GM19023 (cell line): ENCODE data around the gene SALL4.
"Not testable (repeated sequence)": the region's sequence is repeated elsewhere in the genome, so short reads cannot be mapped to it uniquely, and the experiment has no call there.

Source experiments
- ATAC-seq: cut with Tn5 transposase; IDR thresholded peaks from one replicate; pipeline ENCODE4 v1.9.1; 2021; ENCODE audit warnings: mild to moderate bottlenecking, moderate library complexity; ENCODE audit not compliant: unreplicated experiment

Gene SALL4

DNA sequence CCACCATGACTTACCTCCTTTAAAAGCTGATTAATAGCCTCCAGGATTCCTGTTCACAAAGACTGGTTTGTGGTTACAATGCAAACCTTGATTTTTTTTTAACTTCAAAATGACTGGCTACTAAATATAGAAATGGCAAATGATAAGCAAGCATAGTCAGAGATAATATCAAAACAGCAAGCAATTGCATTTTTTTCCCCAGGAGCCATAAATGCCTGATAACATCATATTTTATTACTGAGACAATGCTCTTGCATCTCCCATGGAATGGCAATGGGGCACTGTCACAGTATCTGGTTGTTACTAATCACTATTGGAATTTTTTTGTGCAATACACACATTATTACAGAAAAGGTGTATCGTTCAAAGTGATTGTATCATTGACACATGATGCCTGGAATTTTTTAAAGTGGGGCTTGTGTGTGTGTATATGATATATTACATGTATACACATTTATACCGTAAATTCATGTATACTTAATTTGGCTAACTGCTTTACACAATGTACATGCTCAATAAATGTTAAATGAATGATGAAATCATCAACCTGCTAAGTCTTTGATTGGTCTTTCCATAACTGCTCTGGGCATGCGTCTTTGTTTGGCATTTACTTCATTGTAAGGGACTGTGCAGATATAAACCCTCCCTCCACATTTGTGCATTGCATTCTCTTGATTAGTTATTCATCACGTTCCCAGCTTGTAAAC, 980 bp upstream of the SALL4 start:
- no peak for ATAC-seq

DNA sequence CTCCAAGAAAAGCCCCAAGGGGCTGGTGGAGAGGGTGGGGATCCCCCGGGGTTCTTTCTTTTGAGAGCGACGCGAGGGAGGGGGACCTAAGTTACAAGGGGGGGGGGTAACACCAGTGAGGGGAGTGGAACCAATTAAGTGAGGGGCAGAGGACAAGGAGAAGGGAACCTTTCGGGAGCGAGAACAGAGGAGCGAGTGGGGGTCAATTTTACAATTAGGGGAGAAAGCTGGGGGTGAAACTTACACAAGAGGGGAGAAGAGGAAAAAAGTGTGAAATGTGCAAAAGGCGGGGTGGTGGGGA, 548 bp downstream of the SALL4 start:
- ATAC-seq, result no peak

DNA sequence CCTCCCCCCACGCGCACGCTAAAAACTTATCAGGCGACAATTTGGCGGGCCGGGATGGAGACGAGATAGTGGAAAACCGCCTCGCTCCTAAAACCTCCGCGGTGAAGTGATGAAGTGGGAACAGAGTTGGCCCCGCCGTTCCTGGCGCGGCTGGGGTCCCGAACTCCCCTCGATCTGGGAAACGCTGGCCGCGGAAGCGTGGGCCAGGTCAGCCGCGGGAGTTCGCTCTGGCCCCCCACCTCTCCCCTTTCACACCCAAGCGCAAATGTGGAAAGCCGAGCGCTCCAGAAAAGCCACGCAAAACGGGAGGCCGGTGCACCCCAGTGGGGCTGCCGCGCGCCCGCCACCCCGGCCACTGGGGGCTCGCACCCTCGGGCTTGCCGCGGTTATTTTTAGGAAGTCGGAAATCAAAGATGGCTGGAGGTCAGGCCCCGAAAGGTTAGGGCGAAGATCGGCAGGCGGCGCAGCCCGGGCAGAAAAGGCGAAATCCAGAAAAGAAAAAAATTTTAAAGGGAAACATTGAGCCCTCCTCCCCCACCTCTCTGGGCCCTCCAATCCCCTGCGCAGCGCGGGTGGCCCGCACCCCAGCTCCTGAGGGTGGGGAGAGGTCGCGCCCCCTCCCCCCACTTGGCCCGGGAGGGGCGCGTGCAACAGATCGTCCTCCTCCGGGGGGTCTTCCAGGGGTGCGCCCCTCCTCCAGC, 1.0 kb downstream of the SALL4 start:
- no peak for ATAC-seq

DNA sequence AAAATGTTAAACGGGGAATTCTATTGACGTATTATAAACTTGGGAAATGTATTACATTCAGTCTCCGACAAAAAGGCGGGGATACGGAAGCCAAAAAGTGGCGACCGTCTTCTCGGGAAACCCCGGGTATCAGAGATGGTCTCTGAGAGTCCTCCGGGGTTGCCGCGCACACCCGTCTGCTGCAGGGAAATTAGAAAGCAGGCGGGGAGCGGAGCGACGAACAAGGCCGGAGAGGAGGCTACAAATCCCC, 1.5 kb downstream of the SALL4 start:
- ATAC-seq, result no peak

DNA sequence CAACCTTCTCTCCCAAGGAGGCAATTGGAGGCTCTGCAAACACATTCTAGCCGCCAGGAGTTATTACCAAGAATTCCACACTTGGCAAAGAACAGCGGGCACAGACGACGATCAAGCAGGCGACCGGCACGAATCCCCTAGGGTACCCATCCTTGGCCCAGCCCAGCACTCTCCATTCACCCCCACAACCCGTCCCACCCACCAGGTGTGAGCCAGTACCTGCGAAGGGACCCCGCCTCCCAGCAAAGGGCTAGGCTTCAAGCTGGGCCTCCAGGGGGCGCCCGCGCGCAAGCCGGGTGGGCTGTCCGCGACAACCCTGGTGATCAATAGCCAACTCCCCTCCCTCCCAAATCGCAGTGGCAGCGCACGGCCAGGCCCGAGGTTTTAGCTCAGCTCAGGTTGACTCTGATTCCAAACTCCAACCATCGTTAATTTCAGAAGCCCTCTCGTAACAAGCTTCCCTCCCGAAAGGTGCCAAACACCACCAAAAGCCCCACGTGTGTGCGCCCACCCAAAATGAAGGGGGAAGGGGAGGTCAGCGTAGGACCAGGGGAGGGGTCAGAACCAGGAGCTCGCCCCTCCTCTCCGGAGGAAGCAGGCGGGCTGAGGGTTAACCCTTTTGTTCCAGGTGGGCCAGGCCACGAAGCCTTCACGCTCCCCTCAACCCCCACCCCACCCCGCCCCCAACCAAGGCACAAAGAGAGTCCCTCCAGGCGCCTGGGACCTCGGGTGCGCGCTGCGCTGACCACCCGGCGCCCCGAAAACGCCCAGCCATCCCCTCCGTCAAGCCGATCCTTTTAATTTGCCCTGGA, 2.1 kb downstream of the SALL4 start:
- no peak for ATAC-seq

DNA sequence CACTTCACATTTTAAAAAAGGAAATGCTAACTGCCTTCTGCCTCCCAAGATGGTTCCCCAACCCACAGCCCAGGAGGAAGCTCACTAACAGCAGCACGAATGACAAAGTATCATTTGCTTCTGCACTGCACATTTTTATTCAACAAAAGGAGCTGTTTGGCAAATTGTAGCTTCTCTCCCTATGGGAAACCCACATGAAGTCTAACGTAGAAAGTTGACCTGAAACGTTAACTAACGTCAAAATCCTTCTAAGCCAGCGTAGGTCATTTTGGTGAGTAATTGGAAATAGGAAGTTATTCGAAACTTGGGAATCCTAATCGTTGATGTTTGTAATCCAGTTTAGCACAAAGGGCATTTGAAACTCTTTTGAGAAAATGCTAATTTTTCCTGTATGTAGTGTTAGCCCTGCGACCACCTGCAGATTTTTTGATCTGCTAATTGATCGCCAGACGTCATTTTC, 2.9 kb downstream of the SALL4 start:
- no peak for ATAC-seq

DNA sequence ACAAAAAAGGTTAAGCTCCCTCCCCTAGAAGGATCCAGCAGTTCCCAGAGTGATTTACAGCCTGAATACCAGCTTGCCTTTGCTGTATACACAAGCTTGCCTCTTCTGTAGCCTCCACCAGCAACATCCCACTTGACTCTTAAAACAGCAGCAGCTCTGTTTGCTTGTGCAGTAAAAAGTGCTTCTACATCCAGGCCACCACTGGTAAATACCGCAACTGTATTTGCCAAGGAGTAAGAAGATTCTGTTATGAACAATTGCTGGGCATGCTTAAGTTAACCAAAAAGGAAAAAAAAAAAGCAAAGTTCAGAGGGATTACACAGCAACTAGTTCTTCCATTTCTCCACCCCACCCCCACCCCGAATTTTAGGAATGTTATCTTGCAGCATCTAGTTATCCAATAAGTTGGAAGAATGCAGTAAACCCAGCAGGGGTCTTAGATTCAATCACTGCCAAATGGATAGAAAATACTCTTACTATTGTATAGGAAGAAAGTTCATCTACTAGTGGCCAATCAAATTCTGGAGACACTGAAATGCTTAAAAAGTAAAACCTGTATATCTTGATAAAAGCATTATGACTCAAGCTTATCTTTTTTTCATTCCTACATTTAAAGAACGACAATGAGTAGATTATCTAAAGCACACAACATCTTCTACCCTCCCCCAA, 4.8 kb downstream of the SALL4 start:
- no peak for ATAC-seq

DNA sequence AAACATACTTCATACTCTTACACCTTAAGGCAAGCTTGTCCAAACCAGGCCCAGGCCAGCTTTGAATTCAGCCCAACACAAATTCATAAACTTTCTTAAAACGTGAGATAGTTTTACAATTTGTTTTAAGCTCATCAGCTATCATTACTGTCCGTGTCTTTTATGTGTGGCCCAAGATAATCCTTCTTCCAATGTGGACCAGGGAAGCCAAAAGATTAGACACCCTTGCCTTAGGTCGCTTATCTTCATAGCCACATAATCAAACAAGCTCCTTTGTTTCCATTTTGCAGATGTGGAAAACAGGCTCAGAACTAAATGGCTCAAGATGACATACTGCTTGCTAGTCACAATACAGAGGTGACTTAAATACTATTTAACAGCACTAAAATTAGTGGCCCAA, 6.0 kb downstream of the SALL4 start:
- ATAC-seq, result no peak

DNA sequence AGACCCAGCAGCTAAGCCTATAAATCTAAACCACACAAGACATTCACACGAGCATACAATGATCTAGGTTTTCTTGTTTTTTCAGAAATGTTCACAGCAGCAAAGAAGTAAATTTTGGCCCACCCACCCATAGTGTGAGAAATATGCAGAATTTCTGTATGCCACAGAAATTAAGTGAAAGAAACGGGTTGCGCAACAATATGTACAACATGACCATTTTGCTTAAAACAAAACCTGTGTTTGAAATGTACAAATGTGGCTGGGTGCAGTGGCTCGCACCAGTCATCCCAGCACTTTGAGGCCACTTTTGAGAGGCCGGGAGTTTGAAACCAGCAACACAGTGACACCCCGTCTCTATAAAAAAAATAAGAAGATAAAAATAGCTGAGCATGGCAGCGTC, 9.4 kb downstream of the SALL4 start:
- no peak for ATAC-seq

DNA sequence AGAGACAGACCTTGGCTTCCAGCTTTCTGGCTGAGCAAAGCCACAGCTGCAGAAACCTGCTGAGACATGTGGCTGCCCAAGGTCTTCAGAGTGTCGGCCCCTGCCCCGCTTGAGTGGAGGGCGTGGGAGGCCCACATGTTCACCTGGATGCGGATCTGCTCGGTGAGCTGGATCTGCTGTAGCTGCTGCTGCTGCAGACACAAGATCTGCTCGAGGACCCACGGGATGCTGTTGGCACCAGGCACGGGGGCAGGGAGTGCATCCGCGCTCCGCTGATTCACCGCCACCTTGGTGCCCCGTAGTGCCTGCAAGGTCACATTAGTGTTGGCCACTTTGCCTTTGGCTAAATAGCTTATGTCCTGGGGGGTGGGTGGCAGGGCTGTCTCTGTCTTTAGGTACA, 10.7 kb downstream of the SALL4 start:
- ATAC-seq, result no peak

DNA sequence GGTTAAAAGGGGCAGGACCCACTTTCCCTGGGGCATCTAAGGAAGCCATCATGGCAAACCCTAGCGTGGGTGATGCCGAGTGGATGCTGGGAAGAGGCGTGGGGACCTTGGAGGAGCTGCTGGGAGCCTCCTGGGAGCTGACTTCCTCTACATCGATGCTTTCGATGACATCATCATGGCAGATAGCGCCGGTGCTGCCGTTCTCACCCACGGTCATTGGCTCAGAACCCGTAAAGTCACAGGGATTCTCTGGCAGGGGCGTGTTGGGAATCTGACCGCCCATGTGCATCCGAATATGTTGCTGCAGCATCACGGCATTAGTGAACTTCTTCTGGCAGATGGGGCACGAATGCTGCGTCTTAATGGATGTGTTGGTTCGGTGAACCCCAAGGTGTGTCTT, 12.1 kb downstream of the SALL4 start:
- ATAC-seq, result no peak

DNA sequence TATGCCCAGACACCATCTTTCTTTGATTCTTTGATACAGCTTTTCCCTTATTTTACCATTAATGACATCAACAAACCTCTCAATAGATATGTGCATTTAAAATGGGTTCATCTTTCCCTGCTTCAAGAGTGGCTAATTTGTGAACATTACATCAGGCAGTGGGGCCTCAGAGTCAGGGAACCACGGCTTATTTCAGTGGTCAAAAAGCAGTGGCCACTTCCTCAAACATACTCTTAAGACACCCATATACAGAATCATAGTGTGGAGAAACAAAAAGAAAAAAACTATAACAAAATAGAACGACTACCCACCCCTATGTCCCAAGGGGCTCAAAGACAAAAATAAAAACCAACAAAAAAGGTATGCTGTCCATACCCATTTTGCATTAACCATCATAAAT, 12.9 kb downstream of the SALL4 start:
- ATAC-seq, result no peak

DNA sequence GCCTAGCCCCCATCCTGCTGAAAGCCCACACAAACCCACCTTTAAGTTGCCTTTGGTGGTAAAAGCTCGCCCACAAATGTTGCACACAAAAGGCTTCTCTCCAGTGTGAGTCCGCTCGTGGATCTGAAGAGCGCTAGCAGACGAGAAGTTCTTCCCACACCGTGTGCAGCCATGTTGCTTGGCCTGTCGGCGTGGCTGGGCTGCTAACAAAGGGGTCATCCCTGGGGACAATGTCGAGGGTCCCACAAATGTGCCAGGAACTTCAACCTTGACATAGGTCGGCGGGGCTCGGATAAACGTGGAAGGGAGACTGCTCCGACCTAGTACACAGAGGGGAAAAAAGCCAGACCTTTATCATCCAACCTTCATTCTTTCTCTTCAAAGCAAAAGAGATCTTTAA, 13.5 kb downstream of the SALL4 start:
- ATAC-seq, result no peak

DNA sequence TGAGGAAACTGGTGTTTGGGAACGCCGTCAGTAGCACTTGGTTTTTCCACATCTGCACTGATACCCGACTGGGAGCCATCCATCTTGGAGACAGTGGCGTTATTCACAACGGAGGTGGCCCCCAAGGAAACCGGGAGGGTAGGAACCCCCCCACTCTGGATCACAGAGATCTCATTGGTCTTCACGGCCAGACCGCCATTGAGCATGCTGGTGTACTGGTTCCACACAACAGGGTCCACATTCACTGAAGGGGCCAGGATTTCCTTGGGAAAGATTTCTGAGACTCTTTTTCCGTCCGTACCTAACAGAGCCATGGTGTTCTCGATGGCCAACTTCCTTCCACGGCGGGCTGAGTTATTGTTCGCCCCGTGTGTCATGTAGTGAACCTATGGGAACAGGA, 18.0 kb downstream of the SALL4 start:
- no peak for ATAC-seq

DNA sequence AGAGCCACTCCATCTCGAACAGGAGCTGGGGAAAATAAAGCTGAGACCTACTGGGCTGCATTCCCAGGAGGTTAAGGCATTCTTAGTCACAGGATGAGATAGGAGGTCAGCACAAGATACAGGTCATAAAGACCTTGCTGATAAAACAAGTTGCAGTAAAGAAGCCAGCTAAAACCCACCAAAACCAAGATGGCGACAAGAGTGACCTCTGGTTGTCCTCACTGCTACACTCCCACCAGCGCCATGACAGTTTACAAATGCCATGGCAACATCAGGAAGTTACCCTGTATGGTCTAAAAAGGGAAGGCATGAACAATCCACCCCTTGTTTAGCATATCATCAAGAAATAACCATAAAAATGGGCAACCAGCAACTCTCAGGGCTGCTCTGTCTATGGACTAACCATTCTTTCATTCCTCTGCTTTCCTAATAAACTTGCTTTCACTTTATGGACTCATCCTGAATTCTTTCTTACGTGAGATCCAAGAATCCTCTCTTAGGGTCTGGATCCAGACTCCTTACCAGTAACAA, 24.0 kb downstream of the SALL4 start:
- ATAC-seq, result not testable (repeated sequence)

DNA sequence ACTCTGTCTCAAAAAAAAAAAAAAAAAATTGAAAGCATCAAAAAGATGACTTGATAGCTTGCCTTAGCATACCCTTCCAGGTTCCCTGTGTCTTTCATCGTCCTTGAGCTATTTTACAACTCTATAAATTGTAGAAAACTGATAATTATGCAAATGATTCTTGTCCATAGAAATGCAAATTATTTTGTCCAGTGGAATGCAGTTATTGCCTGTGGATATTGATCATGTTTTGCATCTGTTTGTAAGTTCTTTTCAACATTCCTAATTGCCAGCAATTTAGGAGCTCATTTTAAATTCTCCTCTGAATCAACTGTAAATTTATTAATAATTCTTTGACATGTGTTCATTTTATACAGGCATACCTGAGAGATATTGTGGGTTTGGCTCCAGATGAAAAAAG, 27.1 kb downstream of the SALL4 start:
- no peak for ATAC-seq

DNA sequence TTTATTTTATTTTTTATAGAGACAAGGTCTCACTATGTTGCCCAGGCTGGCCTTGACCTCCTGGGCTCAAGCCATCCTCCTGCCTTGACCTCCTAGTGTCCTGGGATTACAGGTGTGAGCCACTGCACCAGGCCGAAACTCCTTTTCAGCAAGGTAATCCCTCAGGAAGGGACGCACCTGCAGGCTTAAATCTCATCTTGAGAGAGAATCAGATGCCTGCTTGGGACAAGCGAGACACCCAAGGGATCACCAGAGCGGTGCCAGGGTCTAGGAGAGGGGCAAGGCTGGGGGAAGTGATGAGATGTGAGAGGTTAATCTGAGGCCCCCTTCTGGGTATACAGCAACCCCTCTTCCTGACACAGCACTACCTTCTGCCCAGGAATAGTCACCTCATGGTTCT, 30.1 kb downstream of the SALL4 start:
- ATAC-seq, result no peak

DNA sequence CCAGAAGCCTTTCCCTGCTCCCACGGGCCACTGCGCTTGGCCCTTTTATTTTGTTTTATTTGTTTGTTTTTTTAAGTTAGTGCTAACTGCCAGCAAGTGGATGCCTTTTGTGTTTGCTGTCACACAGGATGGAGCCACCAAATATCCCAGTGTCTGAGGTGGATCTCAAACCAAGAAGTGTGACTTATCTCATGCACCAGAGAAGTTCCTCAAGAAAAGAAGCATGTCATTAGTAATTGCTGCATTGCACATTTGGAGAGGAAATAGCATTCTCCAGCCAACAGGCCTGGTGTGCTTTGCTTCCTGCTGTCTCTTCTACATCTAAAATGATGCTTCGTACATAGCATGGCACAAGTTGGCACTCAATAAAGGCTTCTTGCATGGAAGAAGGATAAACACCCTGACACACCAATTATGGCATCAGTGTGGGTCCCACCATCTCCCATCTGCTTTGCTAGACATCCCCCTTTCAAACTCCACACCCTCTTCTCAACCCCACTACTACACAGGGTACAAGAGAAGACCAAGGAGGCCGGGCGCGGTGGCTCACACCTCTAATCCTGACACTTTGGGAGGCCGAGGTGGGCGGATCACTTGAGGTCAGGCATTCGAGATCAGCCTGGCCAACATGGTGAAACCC, 32.2 kb downstream of the SALL4 start:
- ATAC-seq, result no peak

DNA sequence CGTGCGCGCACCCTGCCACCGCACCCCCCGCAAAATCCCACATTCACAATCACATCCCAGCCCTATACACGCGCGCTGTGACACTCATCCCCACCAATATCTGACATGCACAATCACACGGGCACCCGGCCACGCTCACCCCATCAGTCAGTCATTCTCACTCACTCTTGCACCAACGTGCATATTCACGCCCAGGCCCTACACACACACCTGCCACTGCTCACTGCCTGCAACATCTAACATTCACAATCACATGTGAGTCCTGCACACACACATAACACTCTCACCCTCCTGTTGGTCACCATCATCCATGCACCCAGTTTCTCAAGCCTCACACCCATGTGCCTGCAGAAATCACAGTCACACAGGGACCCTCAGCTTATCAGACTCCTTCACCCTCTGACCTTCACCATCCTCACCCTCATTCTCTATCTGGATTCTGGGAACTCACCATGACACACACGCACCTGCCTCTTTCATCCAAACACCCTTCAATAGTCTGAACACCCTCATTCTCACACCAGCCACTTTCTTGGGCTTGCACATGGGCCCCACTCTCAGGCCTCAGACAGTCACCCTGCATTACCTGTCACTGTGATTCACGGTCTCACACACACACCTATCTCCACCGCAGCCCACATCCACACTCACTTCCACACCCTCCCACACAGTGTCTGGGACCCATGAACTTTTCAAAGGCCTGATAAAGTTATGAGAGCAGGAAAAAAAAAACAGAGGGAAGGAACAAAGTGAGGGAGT, 33.4 kb downstream of the SALL4 start:
- ATAC-seq, result no peak
